GM23248 (cell line): ENCODE results near the gene RFPL1. TPM values are rescaled to one million over a fixed set of nuclear protein-coding genes. Genes with fewer than 3 reads are reported as not detected.

Experiments
- DNase-seq: peaks from one replicate; pipeline ENCODE4 v3.0.0-alpha.2; 2015
- H2AFZ ChIP-seq: fragments of 200-600 bp; sonication (generic); 2 replicates; pipeline ENCODE4 v1.6.1; 2016; ENCODE audit warnings: antibody characterized with exemption
- H3F3A ChIP-seq: fragments of 200-600 bp; sonication (generic); 2 replicates; pipeline ENCODE4 v1.6.1; 2016; ENCODE audit warnings: mild to moderate bottlenecking, antibody characterized with exemption, mixed run types; ENCODE audit not compliant: insufficient read depth
- H3K27ac ChIP-seq: fragments of 200-600 bp; sonication (generic); 2 replicates; pipeline ENCODE4 v1.5.1; 2016; ENCODE audit warnings: mild to moderate bottlenecking
- H3K27me3 ChIP-seq: fragments of 200-600 bp; sonication (generic); replicated peaks from 2 replicates; pipeline ENCODE4 v1.6.1; 2016; ENCODE audit warnings: mild to moderate bottlenecking; ENCODE audit not compliant: insufficient read depth
- H3K36me3 ChIP-seq: fragments of 200-600 bp; sonication (generic); 2 replicates; pipeline ENCODE4 v1.6.1; 2016; ENCODE audit warnings: low read depth, mild to moderate bottlenecking
- H3K4me1 ChIP-seq: fragments of 200-600 bp; sonication (generic); 2 replicates; pipeline ENCODE4 v1.6.1; 2016; ENCODE audit warnings: mild to moderate bottlenecking; ENCODE audit not compliant: insufficient read depth
- H3K4me2 ChIP-seq: fragments of 200-600 bp; sonication (generic); one replicate; pipeline ENCODE4 v1.6.1; 2016; ENCODE audit warnings: mild to moderate bottlenecking; ENCODE audit not compliant: unreplicated experiment
- H3K4me3 ChIP-seq: fragments of 200-600 bp; sonication (generic); 2 replicates; pipeline ENCODE4 v1.5.1; 2016; ENCODE audit warnings: mild to moderate bottlenecking
- H3K79me2 ChIP-seq: fragments of 200-600 bp; sonication (generic); 2 replicates; pipeline ENCODE4 v1.6.1; 2016; ENCODE audit warnings: mild to moderate bottlenecking; ENCODE audit not compliant: insufficient read depth
- H3K9ac ChIP-seq: fragments of 200-600 bp; sonication (generic); 2 replicates; pipeline ENCODE4 v1.6.1; 2016; ENCODE audit warnings: mild to moderate bottlenecking
- H3K9me2 ChIP-seq: fragments of 200-600 bp; sonication (generic); 2 replicates; pipeline ENCODE4 v1.6.1; 2016; ENCODE audit warnings: mixed run types, mild to moderate bottlenecking, moderate library complexity; ENCODE audit not compliant: insufficient read depth
- H3K9me3 ChIP-seq: fragments of 200-600 bp; sonication (generic); one replicate; pipeline ENCODE4 v1.6.1; 2017; ENCODE audit warnings: low read depth
- H4K20me1 ChIP-seq: fragments of 200-600 bp; sonication (generic); 2 replicates; pipeline ENCODE4 v1.6.0; 2016; ENCODE audit not compliant: insufficient read depth
- EZH2 ChIP-seq: fragments of 200-600 bp; sonication (generic); IDR thresholded peaks from 2 replicates; pipeline ENCODE4 v1.6.1; 2018; ENCODE audit warnings: antibody characterized with exemption, mild to moderate bottlenecking; ENCODE audit not compliant: insufficient read depth, poor library complexity, severe bottlenecking
- EZH2phosphoT487 ChIP-seq: fragments of 200-600 bp; sonication (generic); IDR thresholded peaks from 2 replicates; pipeline ENCODE4 v1.6.1; 2018; ENCODE audit warnings: antibody characterized with exemption, moderate library complexity, mild to moderate bottlenecking, low read depth; ENCODE audit not compliant: insufficient read depth
- WGBS, 2 experiments: methylation state at CpG; one replicate each; pipeline ENCODE4 v1.1.6; 2015 to 2017; ENCODE audit warnings: low lambda C conversion rate in 2 of 2, low coverage in 1 of 2; ENCODE audit errors: missing lambda C conversion rate in 2 of 2; 5-methylcytosine and 5-hydroxymethylcytosine counted together
- in situ Hi-C: fragments of 300-500 bp; cut with MboI; formaldehyde crosslinking; loops from 2 replicates; pipeline ENCODE4 v1.15.0; 2020
- polyA plus RNA-seq: library from polyadenylated mRNA; unstranded; fragments of >200 nt; fragmentation: Nextera tagmentation; extraction: Ambion mirVana; gene quantifications from 2 replicates; pipeline ENCODE4 v1.2.1, GENCODE V29; 2016
- total RNA-seq: library from RNA; depleted of rRNA; stranded (reverse); fragments of >200 nt; shearing (Covaris generic); gene quantifications from 2 replicates; pipeline ENCODE4 v1.2.3, GENCODE V29; 2014

RFPL1 gene
- total and polyA plus RNA-seq, 2 experiments from 2014 or later, result not detected

DNA sequence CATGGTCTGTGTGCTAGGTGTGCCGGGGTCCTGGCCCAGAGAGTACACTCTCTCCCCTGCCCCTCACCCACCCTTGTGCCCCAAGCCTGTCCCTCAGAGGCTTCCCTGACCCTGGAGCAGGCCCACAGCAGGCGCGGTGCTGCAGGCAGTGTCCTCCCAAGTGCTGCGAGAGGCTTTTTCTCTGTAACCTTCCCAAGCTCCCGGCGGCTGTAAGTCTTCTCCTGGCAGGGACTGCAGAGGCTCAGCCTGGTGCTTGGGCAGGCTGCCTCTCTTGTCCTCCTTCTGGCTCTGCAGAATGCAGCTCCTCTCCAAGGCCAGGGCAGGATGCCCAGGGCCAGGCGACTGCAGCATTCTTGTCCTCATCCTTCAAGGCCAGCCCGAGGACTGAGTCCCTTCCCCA, 15.9 kb downstream of the RFPL1 start:
- Histone ChIP-seq H4K20me1 (no peaks in the 10 kb centered on the region), H3K79me2 (no peaks in the 10 kb centered on the region), H3K27me3 (no peaks in the 10 kb centered on the region), H3K4me1 (no peaks in the 10 kb centered on the region), H3K27ac (no peak overlapping the region), H3K4me3 (no peak overlapping the region), H3K4me2 (no peak overlapping the region), H3K9ac (no peak overlapping the region), H2AFZ (no peak overlapping the region), H3F3A (no peaks in the 10 kb centered on the region), H3K9me2 (no peaks in the 10 kb centered on the region), H3K9me3 (no peaks in the 10 kb centered on the region), H3K36me3 (no peaks in the 10 kb centered on the region)
- WGBS, 2 experiments, result 14 to 17% methylated on average over 8 of the region's 8 CpGs
- no peak for DNase-seq
- in situ Hi-C loops, result loop anchor here (25.0 kb wide), 1 partner anchor 92 kb away; no protein-coding TSS in a partner anchor
- TF ChIP-seq EZH2 (no peak), EZH2phosphoT487 (no peak)

DNA sequence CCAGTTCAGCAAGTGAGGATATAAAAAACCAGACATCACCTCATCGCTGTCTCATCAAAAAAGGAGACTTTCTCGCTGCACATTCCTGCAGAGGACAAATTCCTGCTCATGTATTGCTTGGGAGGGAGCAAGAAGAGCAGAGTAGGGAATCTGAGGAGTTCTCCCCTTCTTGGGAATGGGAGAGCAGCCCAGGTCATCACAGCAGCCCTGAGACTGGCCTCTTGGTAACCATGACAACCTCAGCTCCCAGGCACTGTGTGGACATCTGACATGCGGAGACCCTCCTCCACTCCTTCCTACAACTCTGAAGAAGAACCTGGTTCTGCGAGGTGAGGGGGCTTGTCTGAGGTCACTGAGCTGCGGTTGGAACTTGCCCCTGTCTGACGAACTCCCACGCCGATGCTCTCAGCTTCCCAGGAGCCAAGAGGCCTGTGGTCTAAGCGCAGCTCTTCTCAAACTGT, 17.9 kb downstream of the RFPL1 start:
- WGBS, 2 experiments, result 70% methylated on average over 9 of the region's 9 CpGs
- H3K36me3 ChIP-seq, result no peaks in the 10 kb centered on the region
- H3K9ac ChIP-seq, result no peak overlapping the region
- H4K20me1 ChIP-seq, result no peaks in the 10 kb centered on the region
- DNase-seq, result peak; percentile 34
- TF ChIP-seq EZH2, result no peak
- H3K27me3 ChIP-seq, result no peaks in the 10 kb centered on the region
- no peaks in the 10 kb centered on the region for H3K9me2 ChIP-seq
- H3K79me2 ChIP-seq, result no peaks in the 10 kb centered on the region
- H2AFZ ChIP-seq, result no peak overlapping the region
- H3K4me1 ChIP-seq, result no peaks in the 10 kb centered on the region
- H3K9me3 ChIP-seq, result no peaks in the 10 kb centered on the region
- no peak overlapping the region for H3K27ac ChIP-seq
- in situ Hi-C loops, result loop anchor here (25.0 kb wide), 1 partner anchor 94 kb away; no protein-coding TSS in a partner anchor
- H3K4me3 ChIP-seq, result no peak overlapping the region
- no peaks in the 10 kb centered on the region for H3F3A ChIP-seq
- no peak overlapping the region for H3K4me2 ChIP-seq

DNA sequence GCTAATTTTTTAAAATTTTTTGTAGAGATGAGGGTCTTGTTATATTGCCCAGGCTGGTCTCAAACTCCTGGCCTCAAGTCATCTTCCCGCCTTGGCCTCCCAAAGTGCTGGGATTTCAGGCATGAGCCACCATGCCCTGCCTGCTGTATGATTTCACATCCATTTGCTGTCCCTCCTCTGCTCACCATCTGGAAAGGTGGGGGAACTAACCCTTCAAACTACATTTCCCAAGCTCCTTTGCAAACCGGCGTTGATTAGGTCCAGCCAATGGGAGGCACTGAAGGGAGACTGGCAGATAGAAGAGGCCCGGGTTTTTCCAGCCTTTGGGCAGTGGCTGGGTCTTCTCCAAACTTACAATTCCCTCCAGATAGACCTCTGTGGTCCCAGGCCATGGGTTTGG, 19.3 kb downstream of the RFPL1 start:
- Histone ChIP-seq H2AFZ (no peak overlapping the region), H3K4me3 (no peak overlapping the region), H3K9me3 (no peaks in the 10 kb centered on the region), H4K20me1 (no peaks in the 10 kb centered on the region), H3K9me2 (no peaks in the 10 kb centered on the region), H3K27me3 (no peaks in the 10 kb centered on the region), H3K9ac (no peak overlapping the region), H3K27ac (no peak overlapping the region), H3F3A (no peaks in the 10 kb centered on the region), H3K36me3 (no peaks in the 10 kb centered on the region), H3K4me1 (no peaks in the 10 kb centered on the region), H3K4me2 (no peak overlapping the region), H3K79me2 (no peaks in the 10 kb centered on the region)
- WGBS, 2 experiments, result 35 to 41% methylated on average over 4 of the region's 4 CpGs
- in situ Hi-C loops, result loop anchor here (25.0 kb wide), 1 partner anchor 95 kb away; no protein-coding TSS in a partner anchor
- TF ChIP-seq EZH2, result no peak
- DNase-seq, result peak; percentile 54

DNA sequence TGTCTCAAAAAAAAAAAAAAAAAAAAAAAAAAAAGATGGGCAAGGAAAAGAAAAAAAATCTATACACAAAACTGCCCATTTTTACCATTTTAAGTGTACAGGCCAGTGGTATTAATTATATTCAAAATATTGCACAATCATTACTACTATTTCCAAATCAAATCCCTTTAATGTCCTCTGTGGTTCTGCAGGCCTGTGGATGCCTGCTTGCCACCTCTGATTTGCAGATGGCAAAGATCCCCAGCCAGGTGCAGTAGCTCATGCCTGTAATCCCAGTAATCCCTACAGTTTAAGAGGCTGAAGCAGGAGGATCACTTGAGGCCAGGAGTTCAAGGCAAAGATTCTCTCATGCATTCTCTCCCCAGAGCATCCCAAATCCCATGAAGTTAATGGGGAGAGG, 20.2 kb downstream of the RFPL1 start:
- H3K4me3 ChIP-seq, result no peak overlapping the region
- no peak for TF ChIP-seq EZH2
- no peak for TF ChIP-seq EZH2phosphoT487

DNA sequence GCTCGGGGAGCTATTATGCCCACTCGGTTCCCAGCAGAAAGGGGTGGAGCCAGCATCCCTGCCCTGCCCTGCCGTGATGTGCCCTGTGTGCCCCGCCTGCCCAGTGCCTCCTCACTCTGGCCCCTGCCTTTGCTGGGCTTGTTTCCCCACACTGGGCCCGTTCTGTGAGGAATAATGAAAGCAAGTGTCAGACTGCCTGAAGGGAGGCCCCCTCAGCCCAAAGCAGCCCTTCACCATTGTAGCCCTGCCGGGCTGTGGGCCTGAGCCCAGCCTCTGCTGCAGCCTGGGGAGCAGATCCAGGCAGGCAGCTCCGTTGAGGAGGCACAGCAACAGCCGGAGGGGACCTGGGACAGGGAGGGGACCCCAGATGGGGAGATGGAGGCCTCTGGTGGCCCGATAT, 21.4 kb downstream of the RFPL1 start:
- H3K9me3 ChIP-seq, result no peaks in the 10 kb centered on the region
- no peaks in the 10 kb centered on the region for H3K36me3 ChIP-seq
- H4K20me1 ChIP-seq, result no peaks in the 10 kb centered on the region
- H3K4me2 ChIP-seq, result no peak overlapping the region
- H2AFZ ChIP-seq, result no peak overlapping the region
- no peak overlapping the region for H3K4me3 ChIP-seq
- no peak overlapping the region for H3K27ac ChIP-seq
- no peaks in the 10 kb centered on the region for H3K27me3 ChIP-seq
- no peak for DNase-seq
- TF ChIP-seq EZH2 (no peak), EZH2phosphoT487 (no peak)
- no peaks in the 10 kb centered on the region for H3K4me1 ChIP-seq
- no peaks in the 10 kb centered on the region for H3K79me2 ChIP-seq
- in situ Hi-C loops, result loop anchor here (25.0 kb wide), 1 partner anchor 97 kb away; no protein-coding TSS in a partner anchor
- H3K9ac ChIP-seq, result no peak overlapping the region
- 68 to 79% methylated on average over 9 of the region's 9 CpGs for WGBS, 2 experiments
- no peaks in the 10 kb centered on the region for H3K9me2 ChIP-seq
- no peaks in the 10 kb centered on the region for H3F3A ChIP-seq

More for the DNA sequence above, 20.2 kb downstream of the RFPL1 start:
- no peak for DNase-seq
- Histone ChIP-seq H3K4me2 (no peak overlapping the region), H3K79me2 (no peaks in the 10 kb centered on the region), H3K9ac (no peak overlapping the region), H2AFZ (no peak overlapping the region), H3K4me1 (no peaks in the 10 kb centered on the region), H3K9me3 (no peaks in the 10 kb centered on the region), H3K36me3 (no peaks in the 10 kb centered on the region), H3K27ac (no peak overlapping the region), H3K9me2 (no peaks in the 10 kb centered on the region), H3K27me3 (no peaks in the 10 kb centered on the region), H3F3A (no peaks in the 10 kb centered on the region), H4K20me1 (no peaks in the 10 kb centered on the region)
- in situ Hi-C loops, result loop anchor here (25.0 kb wide), 1 partner anchor 96 kb away; no protein-coding TSS in a partner anchor
